ENCODE measurements around the gene CTDSP1.

Gene CTDSP1

DNA sequence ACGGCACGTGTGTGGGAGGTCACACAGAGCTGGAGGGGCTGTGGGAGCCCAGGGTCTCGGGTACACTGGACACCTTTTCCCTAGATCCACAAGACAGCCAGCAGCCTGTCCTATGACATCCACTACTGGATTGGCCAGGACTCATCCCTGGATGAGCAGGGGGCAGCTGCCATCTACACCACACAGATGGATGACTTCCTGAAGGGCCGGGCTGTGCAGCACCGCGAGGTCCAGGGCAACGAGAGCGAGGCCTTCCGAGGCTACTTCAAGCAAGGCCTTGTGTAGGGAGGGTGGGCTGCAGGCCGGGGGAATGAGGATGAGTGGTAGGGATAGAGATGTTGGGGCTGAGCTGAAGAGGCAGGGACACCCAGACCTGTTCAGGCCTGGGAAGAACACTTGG, 25.9 kb downstream of the CTDSP1 start:
- H3K4me3 ChIP-seq (replicated peaks; ENCODE audit: low read depth, low read length) = no peak overlapping the region
- TF ChIP-seq, protein P1, sequence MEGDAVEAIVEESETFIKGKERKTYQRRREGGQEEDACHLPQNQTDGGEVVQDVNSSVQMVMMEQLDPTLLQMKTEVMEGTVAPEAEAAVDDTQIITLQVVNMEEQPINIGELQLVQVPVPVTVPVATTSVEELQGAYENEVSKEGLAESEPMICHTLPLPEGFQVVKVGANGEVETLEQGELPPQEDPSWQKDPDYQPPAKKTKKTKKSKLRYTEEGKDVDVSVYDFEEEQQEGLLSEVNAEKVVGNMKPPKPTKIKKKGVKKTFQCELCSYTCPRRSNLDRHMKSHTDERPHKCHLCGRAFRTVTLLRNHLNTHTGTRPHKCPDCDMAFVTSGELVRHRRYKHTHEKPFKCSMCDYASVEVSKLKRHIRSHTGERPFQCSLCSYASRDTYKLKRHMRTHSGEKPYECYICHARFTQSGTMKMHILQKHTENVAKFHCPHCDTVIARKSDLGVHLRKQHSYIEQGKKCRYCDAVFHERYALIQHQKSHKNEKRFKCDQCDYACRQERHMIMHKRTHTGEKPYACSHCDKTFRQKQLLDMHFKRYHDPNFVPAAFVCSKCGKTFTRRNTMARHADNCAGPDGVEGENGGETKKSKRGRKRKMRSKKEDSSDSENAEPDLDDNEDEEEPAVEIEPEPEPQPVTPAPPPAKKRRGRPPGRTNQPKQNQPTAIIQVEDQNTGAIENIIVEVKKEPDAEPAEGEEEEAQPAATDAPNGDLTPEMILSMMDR (IDR thresholded peaks at IDR 0.05; ENCODE audit: low read depth, low read length, missing control alignments) = no peak
- no peak for DNase-seq (ENCODE audit: extremely low read depth, low read depth)

- TF ChIP-seq, protein P1 (IDR thresholded peaks at IDR 0.05; ENCODE audit: low read depth, low read length, missing control alignments) = no peak
- no peak for DNase-seq (ENCODE audit: extremely low read depth, low read depth)
- no peak overlapping the region for H3K4me3 ChIP-seq (replicated peaks; ENCODE audit: low read depth, low read length)
Measured at GRCh38 chr2:218427741-218428140, 28.1 kb downstream of the CTDSP1 start.

DNA sequence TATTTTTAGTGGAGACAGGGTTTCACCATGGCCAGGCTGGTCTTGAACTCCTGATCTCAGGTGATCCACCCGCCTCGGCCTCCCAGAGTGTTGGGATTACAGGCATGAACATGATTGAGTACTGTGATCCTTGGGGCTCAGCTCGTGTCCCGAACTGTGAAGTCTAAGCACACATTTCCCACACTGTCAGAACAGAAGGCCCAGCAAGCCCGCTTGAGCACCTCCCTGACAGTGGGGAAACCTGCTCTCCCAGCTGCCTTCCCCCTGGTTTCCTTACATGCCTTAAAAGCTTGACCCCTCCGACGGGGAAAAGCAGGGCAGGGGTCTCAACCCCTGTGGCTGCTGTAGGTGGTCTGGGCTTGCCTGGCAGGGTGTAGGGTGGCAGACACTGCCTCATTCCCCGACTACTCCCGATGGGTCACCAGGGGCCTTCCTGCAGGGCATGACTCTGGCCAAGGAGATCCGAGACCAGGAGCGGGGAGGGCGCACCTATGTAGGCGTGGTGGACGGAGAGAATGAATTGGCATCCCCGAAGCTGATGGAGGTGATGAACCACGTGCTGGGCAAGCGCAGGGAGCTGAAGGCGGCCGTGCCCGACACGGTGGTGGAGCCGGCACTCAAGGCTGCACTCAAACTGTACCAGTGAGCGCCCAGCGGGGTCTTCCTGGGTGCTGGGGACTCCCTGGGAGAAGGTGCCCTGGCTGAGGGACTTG, 29.3 kb downstream of the CTDSP1 start:
- no peak for DNase-seq (ENCODE audit: extremely low read depth, low read depth)
- H3K4me3 ChIP-seq (replicated peaks; ENCODE audit: low read depth, low read length) = no peak overlapping the region
- TF ChIP-seq, protein P1 (IDR thresholded peaks at IDR 0.05; ENCODE audit: low read depth, low read length, missing control alignments) = no peak

GRCh38 chr2:218429911-218430692, 30.4 kb downstream of the CTDSP1 start:
- no peak for DNase-seq (ENCODE audit: extremely low read depth, low read depth)
- no peak overlapping the region for H3K4me3 ChIP-seq (replicated peaks; ENCODE audit: low read depth, low read length)
- TF ChIP-seq, protein P1 (IDR thresholded peaks at IDR 0.05; ENCODE audit: low read depth, low read length, missing control alignments) = no peak

DNA sequence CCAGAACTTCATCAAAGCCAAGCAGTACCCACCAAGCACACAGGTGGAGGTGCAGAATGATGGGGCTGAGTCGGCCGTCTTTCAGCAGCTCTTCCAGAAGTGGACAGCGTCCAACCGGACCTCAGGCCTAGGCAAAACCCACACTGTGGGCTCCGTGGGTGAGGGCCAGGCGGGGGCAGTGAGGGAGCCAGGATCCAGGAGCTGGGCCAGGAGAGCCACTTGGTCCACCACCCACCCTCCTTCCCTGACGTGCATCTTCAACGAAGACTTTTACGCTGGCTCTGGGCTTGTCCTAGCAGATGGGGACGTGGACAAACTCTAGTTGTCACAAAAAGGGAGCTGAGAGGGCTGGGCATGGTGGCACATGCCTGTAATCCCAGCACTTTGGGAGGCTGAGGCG, 31.1 kb downstream of the CTDSP1 start:
- TF ChIP-seq, protein P1 (IDR thresholded peaks at IDR 0.05; ENCODE audit: low read depth, low read length, missing control alignments) = no peak
- no peak for DNase-seq (ENCODE audit: extremely low read depth, low read depth)
- H3K4me3 ChIP-seq (replicated peaks; ENCODE audit: low read depth, low read length) = no peak overlapping the region

GRCh38 chr2:218431878-218432277, 32.2 kb downstream of the CTDSP1 start:
- TF ChIP-seq, protein P1 (IDR thresholded peaks at IDR 0.05; ENCODE audit: low read depth, low read length, missing control alignments) = no peak
- no peak for DNase-seq (ENCODE audit: extremely low read depth, low read depth)

More at GRCh38 chr2:218431878-218432277, 32.2 kb downstream of the CTDSP1 start:
- H3K4me3 ChIP-seq (replicated peaks; ENCODE audit: low read depth, low read length) = no peak overlapping the region

Data from HFF-Myc (cell line).